Measurements from ENCODE around the gene MTMR12. TPM values are rescaled to one million over a fixed set of nuclear protein-coding genes. Genes with fewer than 3 reads are reported as not detected.

The MTMR12 gene
- total and polyA plus RNA-seq, 2 of the 8 experiments (the other 6 are each of a cell fraction or from before 2014, with no cell fraction given), result 19.1 to 59.3 TPM

GRCh38 chr5:32206053-32206452 is 106.7 kb downstream of the MTMR12 start:
- no peak for DNase-seq (ENCODE audit: low read depth in 1 of 2, low spot score in 2 of 2)
- Histone ChIP-seq H2AFZ (ENCODE audit: low read length) (no peak overlapping the region), H3K14ac (ENCODE audit: insufficient read length) (no peak overlapping the region), H3K4me2 (ENCODE audit: insufficient read depth in 1 of 2, low read depth in 2 of 2, low read length in 2 of 2) (no peak overlapping the region), H3K36me3 (ENCODE audit: control insufficient read depth in 2 of 4, insufficient read depth in 4 of 4, low read length in 3 of 4) (no peaks in the 10 kb centered on the region), H3K56ac (replicated peaks; ENCODE audit: insufficient read length, low read depth, low read length) (no peak overlapping the region), H3K4me1 (replicated peaks in 1 of 4; ENCODE audit: control insufficient read depth in 3 of 4, insufficient read depth in 4 of 4, low read length in 3 of 4) (peaks cover 0 to 3% (median 0%) of the 10 kb centered on the region in 4 experiments; a peak in 1 of 7 replicates), H2BK120ac (replicated peaks; ENCODE audit: low read depth, low read length) (no peak overlapping the region), H2BK12ac (ENCODE audit: low read depth, low read length) (no peak overlapping the region), H3K18ac (ENCODE audit: extremely low read depth, low read length) (no peak overlapping the region), H2BK5ac (ENCODE audit: low read depth, low read length) (no peak overlapping the region), H3K27me3 (replicated peaks in 1 of 4; ENCODE audit: control insufficient read depth in 3 of 4, extremely low read depth in 1 of 4, insufficient read depth in 3 of 4, low read length in 3 of 4) (no peaks in the 10 kb centered on the region), H2BK20ac (ENCODE audit: low read length) (no peak overlapping the region), H3K23ac (ENCODE audit: insufficient read length) (no peak overlapping the region), H3K9me3 (ENCODE audit: insufficient read depth in 2 of 2, low read depth in 1 of 2, low read length in 1 of 2) (peaks cover 3 to 7% of the 10 kb centered on the region in 2 experiments; a peak in 2 of 4 replicates), H3K27ac (ENCODE audit: low read depth, low read length) (no peak overlapping the region), H2AK5ac (ENCODE audit: low read depth, low read length) (no peak overlapping the region), H3K79me2 (ENCODE audit: control insufficient read depth in 1 of 2, insufficient read depth in 2 of 2, low read length in 2 of 2) (no peaks in the 10 kb centered on the region), H4K5ac (ENCODE audit: insufficient read length, low read depth, low read length) (no peak overlapping the region), H4K20me1 (replicated peaks in 1 of 2; ENCODE audit: control insufficient read depth in 1 of 2, insufficient read depth in 2 of 2, low read length in 2 of 2) (no peaks in the 10 kb centered on the region), H4K8ac (ENCODE audit: extremely low read depth, insufficient read depth, low read length) (no peak overlapping the region), H2BK15ac (ENCODE audit: low read length) (no peak overlapping the region), H3K79me1 (ENCODE audit: low read depth, low read length) (no peaks in the 10 kb centered on the region), H3K23me2 (ENCODE audit: low read depth, low read length) (no peaks in the 10 kb centered on the region), H3K4me3 (ENCODE audit: extremely low read depth in 1 of 4, insufficient read depth in 2 of 4, low read depth in 3 of 4, low read length in 4 of 4) (no peak overlapping the region), H3K4ac (replicated peaks; ENCODE audit: insufficient read length, low read depth, low read length) (no peak overlapping the region), H3K9ac (replicated peaks in 1 of 4; ENCODE audit: extremely low read depth in 1 of 4, low read depth in 3 of 4, low read length in 3 of 4) (no peak overlapping the region), H4K91ac (replicated peaks; ENCODE audit: insufficient read length, low read length) (no peak overlapping the region)
- no peak for FAIRE-seq
- WGBS, 2 experiments (ENCODE audit: extremely low coverage in 1 of 2, insufficient coverage in 1 of 2, insufficient read length in 1 of 2, insufficient replicate concordance in 2 of 2, low coverage in 1 of 2, low lambda C conversion rate in 2 of 2, missing lambda C conversion rate in 1 of 2), result 78% methylated on average over 5 of the region's 5 CpGs; no CpG with 5 or more reads in 1 of the 2 experiments
- no peak for TF ChIP-seq EGR1 (IDR thresholded peaks at IDR 0.05; ENCODE audit: borderline replicate concordance, low read depth, low read length)
- TF ChIP-seq RNF2 (IDR thresholded peaks at IDR 0.05; ENCODE audit: borderline replicate concordance, low read depth, low read length, missing control alignments, poor library complexity, severe bottlenecking), result no peak
- TF ChIP-seq ASH2L (IDR thresholded peaks at IDR 0.05; ENCODE audit: low read length), result no peak
- POLR2A ChIA-PET (ENCODE audit: partially characterized antibody), result interaction anchor here (0.6 kb wide), 1 partner anchor 134 kb away, joined by 3 read pairs; no protein-coding TSS in a partner anchor
- CTCF ChIA-PET (ENCODE audit: partially characterized antibody), result interaction anchor here (0.6 to 1.5 kb wide), 4 partner anchors 8 to 587 kb away, joined by 3 to 6 read pairs (median 4); no protein-coding TSS in a partner anchor

Data from H1 (cell line).